NCI-H146 treated with DMSO at 0.1 percent for 48 hours (cell line): Measurements from ENCODE around the gene ARHGAP5.

Experiments used
- DNase-seq: peaks from one replicate; lab custom pipeline; 2025; ENCODE audit not compliant: unreplicated experiment; lab: John Stamatoyannopoulos, UW

Gene ARHGAP5

DNA sequence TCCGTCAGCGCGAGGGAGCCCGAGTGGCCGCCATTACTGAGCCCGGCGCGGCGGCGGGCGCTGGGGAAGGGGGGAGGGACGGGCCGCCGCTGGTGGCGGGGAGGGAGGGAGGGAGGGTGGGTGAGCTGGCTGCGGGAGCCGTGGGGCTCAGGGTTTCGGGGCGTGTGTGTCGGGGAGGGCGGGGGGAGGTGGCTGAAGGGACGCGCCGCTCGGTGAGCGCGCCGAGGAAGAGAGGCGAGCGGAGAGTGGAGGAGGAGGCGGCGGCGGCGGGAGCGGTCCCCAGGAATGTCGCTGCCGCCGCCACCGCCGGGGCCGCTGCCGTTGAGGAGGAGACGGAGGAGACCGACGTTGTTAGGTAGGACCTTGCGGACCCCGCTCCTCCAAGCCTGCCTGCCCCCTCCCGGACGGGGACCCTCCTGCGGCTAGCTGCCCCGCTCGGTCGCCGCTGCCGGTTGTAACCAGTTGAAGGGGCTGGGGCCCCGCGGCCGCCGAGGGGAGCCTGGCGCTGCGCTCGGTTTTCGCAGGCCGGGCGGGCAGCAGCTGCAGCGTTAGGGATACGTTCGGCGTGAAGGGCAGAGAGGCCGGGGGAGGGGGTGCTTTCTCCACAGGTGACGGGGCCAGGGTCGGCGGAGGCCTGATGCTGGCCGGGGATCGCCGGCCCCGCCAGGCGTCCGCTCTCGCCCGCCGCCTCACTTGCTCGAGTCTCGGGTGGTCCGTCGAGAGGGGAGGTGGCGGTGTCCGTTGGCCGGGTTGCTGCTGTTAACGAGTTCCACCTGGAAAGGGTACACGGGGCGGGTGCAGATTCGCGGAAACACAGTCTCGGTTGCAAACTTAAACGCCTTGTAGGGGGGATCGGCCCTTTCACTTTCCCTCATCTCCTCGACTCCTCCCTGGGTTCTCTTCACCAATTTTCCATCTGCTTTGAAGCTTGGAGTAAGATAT is at the start of gene ARHGAP5:
Gene ARHGAP5 (plus strand): TSS at position 224 of the 942 bp plus-strand sequence. CDS start 13,366 bp downstream, outside the sequence.
- no peak for DNase-seq

GRCh38 chr14:32028599-32028998 is 48.5 kb upstream of the ARHGAP5 start:
- no peak for DNase-seq

DNA sequence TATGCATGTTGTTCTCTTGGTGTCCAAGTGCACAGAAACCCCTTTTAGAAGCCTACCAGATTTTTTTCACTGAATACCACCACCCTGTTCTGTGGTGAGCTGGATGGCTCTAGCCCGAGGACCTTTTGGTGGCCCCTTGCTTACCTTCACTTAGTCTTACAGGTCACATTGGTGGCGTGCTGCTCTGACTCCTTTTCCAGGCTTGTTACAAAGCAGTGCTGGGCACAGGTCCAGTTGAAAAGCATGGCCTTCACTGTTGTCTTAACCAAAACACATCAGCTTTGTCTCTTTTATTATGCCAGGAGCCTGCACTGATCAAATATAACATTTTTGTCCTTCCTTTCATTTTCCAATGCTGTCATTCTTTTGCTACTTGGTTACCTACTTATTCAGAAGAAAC is 43.6 kb upstream of the ARHGAP5 start:
- no peak for DNase-seq

DNA sequence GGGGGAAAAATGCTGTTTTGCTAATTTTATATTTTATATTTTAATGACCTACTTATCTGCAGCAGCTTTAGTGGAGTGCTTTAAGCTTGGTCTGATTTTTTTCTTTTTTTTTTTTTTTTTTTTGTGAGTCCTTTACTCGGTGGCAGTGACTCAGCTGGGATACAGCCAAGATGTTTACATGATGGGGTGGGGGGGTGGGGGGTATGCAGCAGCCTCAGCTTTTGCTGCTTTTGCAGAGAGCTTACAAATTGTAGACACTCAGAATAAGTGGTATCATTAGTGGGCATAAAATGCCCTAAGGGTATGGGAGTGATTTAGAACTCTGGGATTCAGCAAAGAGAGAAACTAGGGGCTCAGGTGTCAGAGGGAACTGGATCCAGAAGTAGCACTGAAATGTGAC is 38.2 kb upstream of the ARHGAP5 start:
- DNase-seq: peak; percentile 27

- no peak for DNase-seq
Measured at GRCh38 chr14:32039401-32040030, 37.6 kb upstream of the ARHGAP5 start.

DNA sequence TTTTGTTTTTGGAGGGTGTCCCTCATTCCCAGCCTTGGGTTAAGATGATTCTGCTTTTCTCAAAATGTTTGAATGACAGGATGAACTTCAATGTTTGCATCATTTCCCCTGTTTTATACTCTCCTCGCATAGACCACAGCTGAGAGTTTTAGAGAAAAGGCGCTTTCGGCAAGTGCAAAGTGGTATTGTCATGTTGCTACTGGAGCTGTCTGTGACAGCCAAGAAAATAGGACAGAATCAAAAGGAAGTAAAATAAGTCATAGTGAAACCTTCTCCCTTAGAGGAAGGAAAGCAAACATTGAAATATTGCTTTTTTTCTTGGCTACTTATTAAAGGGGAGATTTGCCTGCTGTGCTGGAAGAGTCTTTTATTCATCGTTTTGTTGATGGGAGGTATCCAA is 33.5 kb upstream of the ARHGAP5 start:
- DNase-seq: no peak

- DNase-seq: peak; percentile 3
Measured at GRCh38 chr14:32044454-32044853, 32.6 kb upstream of the ARHGAP5 start.

DNA sequence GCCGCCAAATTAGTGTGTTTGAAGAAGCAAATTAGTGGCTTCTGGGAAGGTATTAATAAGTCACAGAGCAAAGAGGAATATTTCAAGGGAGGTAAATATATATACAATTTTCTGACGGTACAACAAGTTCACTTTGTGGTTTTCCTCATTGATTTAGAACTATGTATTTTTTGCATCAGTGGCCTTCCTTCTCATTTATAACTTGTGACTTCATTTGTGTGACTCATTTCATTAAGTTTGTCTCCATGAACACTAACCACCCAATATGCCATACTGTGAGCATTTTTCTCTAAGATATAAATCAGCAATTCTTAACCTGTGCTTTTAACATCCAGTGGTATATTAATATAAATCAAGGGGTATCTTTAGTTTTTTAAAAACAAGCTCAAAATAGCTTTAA is 29.3 kb upstream of the ARHGAP5 start:
- DNase-seq: no peak

GRCh38 chr14:32049361-32050088 is 27.6 kb upstream of the ARHGAP5 start:
- no peak for DNase-seq

DNA sequence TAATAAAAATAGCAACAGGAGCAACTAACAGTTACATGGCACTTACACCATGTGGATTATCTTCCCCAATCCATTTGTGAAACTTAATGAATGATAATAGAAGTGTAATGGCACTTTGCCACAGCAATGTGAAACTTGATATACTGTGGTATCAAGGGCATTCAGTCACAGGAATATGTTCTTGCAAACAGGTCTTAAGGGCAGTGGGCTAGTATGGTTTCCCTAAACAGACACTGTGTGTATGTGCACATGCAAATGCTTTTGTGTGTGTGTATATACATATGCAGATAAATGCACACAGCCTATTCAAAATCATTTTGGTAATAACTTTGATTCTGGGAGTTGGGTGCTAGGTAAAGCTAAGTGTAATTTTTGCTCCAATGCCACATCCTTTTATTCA is 26.2 kb upstream of the ARHGAP5 start:
- no peak for DNase-seq

DNA sequence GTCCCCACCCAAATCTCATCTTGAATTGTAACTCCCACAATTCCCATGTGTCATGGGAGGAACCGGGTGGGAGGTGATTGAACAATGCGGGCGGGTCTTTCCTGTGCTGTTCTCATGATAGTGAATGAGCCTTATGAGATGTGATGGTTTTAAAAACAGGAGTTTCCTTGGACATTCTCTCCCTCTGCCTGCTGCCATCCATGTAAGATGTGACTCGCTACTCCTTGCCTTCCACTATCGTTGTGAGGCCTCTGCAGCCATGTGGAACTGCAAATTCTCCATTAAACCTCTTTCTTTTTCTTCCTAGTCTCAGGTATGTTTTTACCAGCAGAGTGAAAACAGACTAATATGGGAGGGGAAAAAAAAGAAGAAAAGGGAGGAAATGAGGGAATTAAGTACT is 22.6 kb upstream of the ARHGAP5 start:
- DNase-seq: no peak

GRCh38 chr14:32055175-32055574 is 21.9 kb upstream of the ARHGAP5 start:
- no peak for DNase-seq

- no peak for DNase-seq
Measured at GRCh38 chr14:32059702-32060101, 17.4 kb upstream of the ARHGAP5 start.

DNA sequence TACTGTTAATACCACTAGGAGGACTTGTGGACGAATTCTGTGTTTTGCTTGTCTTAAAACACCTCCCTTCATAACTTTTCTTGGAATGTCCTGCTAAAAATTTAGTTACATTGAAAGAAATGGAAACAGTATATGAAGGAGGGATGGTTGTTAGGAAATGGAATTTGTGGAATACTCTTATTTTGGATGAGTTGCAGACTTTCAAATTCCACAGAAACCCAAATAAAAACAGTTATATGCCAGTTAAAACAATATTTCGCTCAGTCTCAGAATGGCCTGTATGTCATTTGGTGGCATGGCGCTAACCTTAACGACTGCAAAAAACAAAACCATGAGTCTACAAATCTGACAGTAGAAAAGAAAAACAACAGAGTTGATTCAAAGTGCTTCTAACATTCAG is 12.2 kb upstream of the ARHGAP5 start:
- DNase-seq: no peak

- no peak for DNase-seq
Measured at GRCh38 chr14:32068708-32069107, 8.4 kb upstream of the ARHGAP5 start.

DNA sequence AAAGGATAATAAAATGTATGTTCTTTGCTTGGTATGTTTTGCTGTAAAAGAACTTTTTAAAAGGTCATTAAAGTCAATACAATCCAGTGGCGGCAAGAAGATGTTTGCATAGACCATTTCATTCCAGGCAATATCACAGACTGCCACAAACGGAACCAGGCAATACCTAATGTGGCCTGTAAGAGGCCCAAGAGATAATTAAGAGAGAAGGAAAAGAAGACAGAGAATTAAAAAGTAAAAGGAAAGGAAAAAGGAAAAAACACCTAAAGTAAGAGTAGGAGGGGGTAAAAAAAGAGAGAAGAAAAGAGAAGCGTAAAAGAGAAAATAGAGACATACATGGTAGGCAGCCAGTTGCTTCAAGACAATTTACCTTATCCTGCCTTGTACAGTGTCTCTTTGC is 6.8 kb upstream of the ARHGAP5 start:
- no peak for DNase-seq

- no peak for DNase-seq
Measured at GRCh38 chr14:32072676-32073075, 4.4 kb upstream of the ARHGAP5 start.

GRCh38 chr14:32073537-32074189 is 3.4 kb upstream of the ARHGAP5 start:
- peak; percentile 52 for DNase-seq

DNA sequence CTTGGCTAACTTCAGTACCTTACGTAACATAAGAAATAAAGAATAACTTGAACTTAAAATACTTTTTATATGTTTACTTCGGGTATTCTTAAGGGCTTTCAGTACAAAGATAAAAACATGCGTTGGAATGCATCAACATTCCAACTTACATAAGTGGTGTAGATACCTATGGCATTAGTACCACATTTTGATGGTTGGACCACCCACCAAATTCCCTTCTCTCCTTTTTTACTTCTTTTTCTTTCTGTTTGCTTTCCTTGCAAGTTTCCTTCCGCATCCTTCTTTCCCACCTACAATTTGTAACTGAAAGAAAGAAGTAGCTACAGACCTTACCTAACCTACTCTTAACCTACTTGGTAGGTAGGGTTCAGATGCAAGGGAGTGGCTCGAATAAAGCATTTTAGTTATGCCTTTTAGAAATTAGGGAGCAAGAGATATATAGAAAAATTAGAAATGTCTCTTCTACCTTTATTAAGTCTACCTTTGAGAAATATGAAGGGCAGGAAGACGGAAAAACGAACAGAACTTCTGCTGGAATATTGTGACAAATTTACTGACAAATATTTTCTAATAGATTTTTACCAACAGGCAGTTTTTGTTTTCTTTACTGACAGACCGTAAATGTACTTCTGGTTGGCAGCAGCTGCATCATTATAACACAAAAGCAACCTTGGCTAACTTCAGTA is 2.1 kb upstream of the ARHGAP5 start:
- no peak for DNase-seq

DNA sequence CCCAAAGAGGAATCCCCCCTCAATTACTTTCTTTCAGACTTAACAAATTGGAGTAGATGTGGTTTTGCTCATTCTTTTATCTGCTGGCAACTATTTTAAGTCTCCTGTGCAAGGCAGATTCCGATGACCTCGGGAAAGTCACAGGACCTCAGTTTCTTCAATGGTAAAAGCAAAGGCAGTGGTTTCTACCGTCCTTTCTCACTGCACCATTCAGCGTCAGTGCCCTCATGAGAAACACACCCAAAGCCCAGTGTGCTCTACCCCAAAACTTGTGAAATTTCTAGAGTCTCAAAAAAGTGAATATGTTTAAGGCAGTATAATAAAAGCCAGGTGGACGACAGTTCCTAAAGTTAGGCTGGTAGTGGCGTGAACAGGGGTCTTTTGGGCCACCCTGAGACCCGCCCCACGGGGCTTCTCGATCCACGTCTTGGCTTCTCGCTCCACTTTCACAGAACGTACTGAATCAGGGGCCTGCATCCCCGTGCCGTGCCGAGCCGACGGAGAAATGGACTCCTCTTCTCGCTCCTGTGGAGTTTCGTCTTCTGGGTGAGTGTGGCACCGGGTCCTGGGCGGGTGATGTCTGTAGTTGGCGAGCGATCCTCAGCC is 1.3 kb upstream of the ARHGAP5 start:
- DNase-seq: no peak
